ENCODE measurements around the gene OSBPL9. TPM values are rescaled to one million over a fixed set of nuclear protein-coding genes. Genes with fewer than 3 reads are reported as not detected.

OSBPL9 gene
- total RNA-seq, 1 donor from 2014 or later = 63.7 TPM

DNA sequence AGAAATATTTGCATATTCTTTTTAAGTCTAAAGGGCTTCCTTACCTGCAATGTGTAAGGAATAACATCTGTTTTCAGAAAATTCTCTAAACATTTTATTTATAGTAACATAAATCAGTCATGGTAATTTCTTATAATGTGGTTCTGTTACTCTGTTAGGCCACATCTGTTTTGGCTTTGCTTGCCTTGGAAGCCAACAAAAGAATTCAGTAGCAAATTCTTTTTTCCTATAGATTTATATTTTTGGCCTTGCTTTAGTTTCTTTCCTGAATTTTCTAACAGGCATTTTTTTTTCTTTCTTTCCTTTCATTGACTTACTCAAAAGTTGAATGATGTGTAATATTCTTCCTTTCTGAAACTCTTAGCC is 72.2 kb downstream of the OSBPL9 start:
- ChIA-PET CTCF (no interaction called here), POLR2A (no interaction called here)
- TF ChIP-seq CTCF (IDR thresholded peaks at IDR 0.05) = no peak
- Mint-ChIP-seq H3K36me3 (ENCODE audit: low read depth) (no peaks in the 10 kb centered on the region), H3K27ac (no peak overlapping the region), H3K4me3 (no peak overlapping the region), H3K4me1 (peaks cover 22% of the 10 kb centered on the region), H3K9me3 (no peaks in the 10 kb centered on the region), H3K27me3 (no peaks in the 10 kb centered on the region)
- DNase-seq (no peak), ATAC-seq (ENCODE audit: low read depth) (no peak)
- intact Hi-C loops (cut with micrococcal nuclease) = no loop called here

DNA sequence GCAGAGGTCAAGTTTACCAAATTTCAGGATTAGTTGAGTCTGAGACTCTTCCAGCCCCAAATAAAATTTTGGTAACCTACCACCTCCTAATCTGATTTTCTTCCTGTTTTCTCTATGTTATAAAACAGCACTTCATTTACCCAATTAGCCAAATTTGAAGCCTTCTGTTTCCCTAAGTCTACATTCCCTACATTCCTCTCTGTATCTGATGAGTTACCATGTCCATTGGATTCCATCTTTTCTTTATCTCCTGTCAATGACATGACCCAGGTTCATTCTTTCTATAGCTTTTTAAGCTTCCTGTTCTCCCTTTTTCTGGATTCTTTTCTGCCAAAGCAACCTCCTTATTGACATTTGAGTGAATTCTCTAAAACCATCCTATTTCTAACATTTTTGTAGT is 72.8 kb downstream of the OSBPL9 start:
- no peak overlapping the region for H3K4me3 Mint-ChIP-seq
- H3K4me1 Mint-ChIP-seq = peaks cover 22% of the 10 kb centered on the region
- no peaks in the 10 kb centered on the region for H3K9me3 Mint-ChIP-seq
- CTCF ChIA-PET = no interaction called here
- H3K27ac Mint-ChIP-seq = no peak overlapping the region
- POLR2A ChIA-PET = no interaction called here
- intact Hi-C loops (cut with micrococcal nuclease) = no loop called here
- no peak for DNase-seq
- no peaks in the 10 kb centered on the region for H3K36me3 Mint-ChIP-seq (ENCODE audit: low read depth)
- no peak for ATAC-seq (ENCODE audit: low read depth)
- TF ChIP-seq CTCF (IDR thresholded peaks at IDR 0.05) = no peak
- H3K27me3 Mint-ChIP-seq = no peaks in the 10 kb centered on the region

GRCh38 chr1:51690285-51690961 is 73.5 kb downstream of the OSBPL9 start:
- Mint-ChIP-seq H3K4me1 (peaks cover 22% of the 10 kb centered on the region), H3K27ac (no peak overlapping the region), H3K36me3 (ENCODE audit: low read depth) (no peaks in the 10 kb centered on the region), H3K4me3 (no peak overlapping the region), H3K9me3 (no peaks in the 10 kb centered on the region), H3K27me3 (no peaks in the 10 kb centered on the region)
- no peak for ATAC-seq (ENCODE audit: low read depth)
- TF ChIP-seq CTCF (IDR thresholded peaks at IDR 0.05) = no peak
- POLR2A ChIA-PET = no interaction called here
- DNase-seq = no peak
- CTCF ChIA-PET = interaction anchor here (1.1 kb wide), 1 partner anchor 79 kb away, joined by 3 read pairs; no protein-coding TSS in a partner anchor
- intact Hi-C loops (cut with micrococcal nuclease) = no loop called here

GRCh38 chr1:51691920-51692319 is 75.0 kb downstream of the OSBPL9 start:
- H3K4me3 Mint-ChIP-seq = no peak overlapping the region
- no peak for ATAC-seq (ENCODE audit: low read depth)

More at GRCh38 chr1:51691920-51692319, 75.0 kb downstream of the OSBPL9 start:
- DNase-seq = no peak
- CTCF ChIA-PET = no interaction called here
- no peaks in the 10 kb centered on the region for H3K36me3 Mint-ChIP-seq (ENCODE audit: low read depth)
- no peak overlapping the region for H3K27ac Mint-ChIP-seq
- H3K9me3 Mint-ChIP-seq = no peaks in the 10 kb centered on the region
- POLR2A ChIA-PET = no interaction called here
- H3K4me1 Mint-ChIP-seq = peaks cover 22% of the 10 kb centered on the region
- no peaks in the 10 kb centered on the region for H3K27me3 Mint-ChIP-seq
- intact Hi-C loops (cut with micrococcal nuclease) = no loop called here
- TF ChIP-seq CTCF (IDR thresholded peaks at IDR 0.05) = no peak
